Suprapubic skin (tissue), 4 donors: ENCODE measurements around the gene PDGFB. TPM values are rescaled to one million over a fixed set of nuclear protein-coding genes. Genes with fewer than 3 reads are reported as not detected.

Source experiments
- DNase-seq, 2 donors: peaks; one replicate each; pipeline ENCODE4 v3.0.0-alpha.2; 2019; ENCODE audit warnings: low spot score in 2 of 2
- H3K27ac ChIP-seq: fragments of 200-600 bp; sonication (generic); one replicate; pipeline ENCODE4 v1.5.1; 2019
- H3K27me3 ChIP-seq: fragments of 200-600 bp; sonication (generic); one replicate; pipeline ENCODE4 v1.5.1; 2019
- H3K36me3 ChIP-seq: fragments of 200-600 bp; sonication (generic); one replicate; pipeline ENCODE4 v1.5.1; 2019
- H3K4me1 ChIP-seq: fragments of 200-600 bp; sonication (generic); one replicate; pipeline ENCODE4 v1.5.1; 2019
- H3K4me3 ChIP-seq: fragments of 200-600 bp; sonication (generic); one replicate; pipeline ENCODE4 v1.5.1; 2019; ENCODE audit warnings: mild to moderate bottlenecking
- H3K9me3 ChIP-seq: fragments of 200-600 bp; sonication (generic); one replicate; pipeline ENCODE4 v1.5.1; 2019
- CTCF ChIP-seq, 2 donors: fragments of 200-600 bp in 1 of 2; fragments of 450-650 bp in 1 of 2; sonication (generic) in 1 of 2; IDR thresholded peaks; one replicate each; pipeline ENCODE4 v1.5.1; 2016 to 2019; ENCODE audit warnings: antibody characterized with exemption in 2 of 2, mild to moderate bottlenecking in 1 of 2, moderate library complexity in 1 of 2
- EP300 ChIP-seq: sonication (generic); formaldehyde crosslinking; IDR thresholded peaks from one replicate; pipeline ENCODE4 v1.6.1; 2017; ENCODE audit warnings: antibody characterized with exemption
- POLR2A ChIP-seq, 2 donors: fragments of 450-650 bp; IDR thresholded peaks; one replicate each; pipeline ENCODE4 v1.6.1; 2017; ENCODE audit warnings: antibody characterized with exemption in 2 of 2, mild to moderate bottlenecking in 2 of 2, moderate library complexity in 2 of 2
- POLR2AphosphoS5 ChIP-seq, 3 donors: sonication (generic); formaldehyde crosslinking; IDR thresholded peaks; one replicate each; pipeline ENCODE4 v1.6.1; 2017; ENCODE audit warnings: antibody characterized with exemption in 3 of 3
- WGBS: methylation state at CpG from one replicate; pipeline ENCODE4 v1.1.5; 2018; 5-methylcytosine and 5-hydroxymethylcytosine counted together
- total RNA-seq, 4 donors: library from RNA; depleted of rRNA; stranded (reverse); fragments of >200 nt; gene quantifications; one replicate each; pipeline ENCODE4 v1.1.0, GENCODE V29; 2016

The PDGFB gene
- total RNA-seq, 4 donors from 2014 or later = 10.5 to 20.6 (median 12.0) TPM

GRCh38 chr22:39212721-39213376 lies 31.9 kb downstream of the PDGFB start:
- Histone ChIP-seq H3K9me3 (no peaks in the 10 kb centered on the region), H3K27me3 (no peaks in the 10 kb centered on the region), H3K36me3 (no peaks in the 10 kb centered on the region), H3K4me1 (peaks cover 9% of the 10 kb centered on the region), H3K27ac (no peak overlapping the region), H3K4me3 (no peak overlapping the region)
- no peak for TF ChIP-seq EP300
- TF ChIP-seq POLR2A (IDR thresholded peaks at IDR 0.05) = no peak
- no peak for TF ChIP-seq CTCF (IDR thresholded peaks at IDR 0.05)
- TF ChIP-seq POLR2AphosphoS5 (IDR thresholded peaks at IDR 0.05) = no peak
- WGBS = 61% methylated on average over 12 of the region's 12 CpGs
- DNase-seq = peak; percentile 43 to 71

- Histone ChIP-seq H3K4me1 (peaks cover 23% of the 10 kb centered on the region), H3K4me3 (no peak overlapping the region), H3K27me3 (no peaks in the 10 kb centered on the region), H3K36me3 (no peaks in the 10 kb centered on the region), H3K27ac (no peak overlapping the region), H3K9me3 (no peaks in the 10 kb centered on the region)
- WGBS = 81% methylated on average over 9 of the region's 9 CpGs
- peak; percentile 43 to 44 for DNase-seq
- no peak for TF ChIP-seq POLR2AphosphoS5 (IDR thresholded peaks at IDR 0.05)
- no peak for TF ChIP-seq POLR2A (IDR thresholded peaks at IDR 0.05)
- TF ChIP-seq EP300 = no peak
- no peak for TF ChIP-seq CTCF (IDR thresholded peaks at IDR 0.05)
These were observed 35.0 kb downstream of the PDGFB start for GRCh38 chr22:39209756-39210155.

GRCh38 chr22:39208013-39208680 lies 36.6 kb downstream of the PDGFB start:
- Histone ChIP-seq H3K4me3 (no peak overlapping the region), H3K27ac (no peak overlapping the region), H3K27me3 (no peaks in the 10 kb centered on the region), H3K9me3 (no peaks in the 10 kb centered on the region), H3K36me3 (no peaks in the 10 kb centered on the region), H3K4me1 (peaks cover 19% of the 10 kb centered on the region)
- no peak for TF ChIP-seq POLR2AphosphoS5 (IDR thresholded peaks at IDR 0.05)
- peak; percentile 43 to 57 for DNase-seq
- WGBS = 85% methylated on average over 8 of the region's 11 CpGs

- 36% methylated on average over 12 of the region's 15 CpGs for WGBS
- TF ChIP-seq POLR2A (IDR thresholded peaks at IDR 0.05) (no peak), CTCF (IDR thresholded peaks at IDR 0.05) (no peak), EP300 (no peak)
- peaks cover 19% of the 10 kb centered on the region for H3K4me1 ChIP-seq
- DNase-seq = peak; percentile 60 to 77
- H3K27me3 ChIP-seq = no peaks in the 10 kb centered on the region
- H3K4me3 ChIP-seq = no peak overlapping the region
- no peaks in the 10 kb centered on the region for H3K9me3 ChIP-seq
- no peaks in the 10 kb centered on the region for H3K36me3 ChIP-seq
- H3K27ac ChIP-seq = no peak overlapping the region
These were observed 37.4 kb downstream of the PDGFB start for GRCh38 chr22:39207141-39208012.

- Histone ChIP-seq H3K27ac (no peak overlapping the region), H3K36me3 (no peaks in the 10 kb centered on the region), H3K4me3 (no peak overlapping the region), H3K4me1 (peaks cover 19% of the 10 kb centered on the region), H3K27me3 (no peaks in the 10 kb centered on the region), H3K9me3 (no peaks in the 10 kb centered on the region)
- TF ChIP-seq POLR2A (IDR thresholded peaks at IDR 0.05) (no peak), POLR2AphosphoS5 (IDR thresholded peaks at IDR 0.05) (no peak), EP300 (no peak), CTCF (IDR thresholded peaks at IDR 0.05) (no peak)
- WGBS = 85% methylated on average over 7 of the region's 7 CpGs
- peak; percentile 57 to 69 for DNase-seq
These were observed 38.3 kb downstream of the PDGFB start for GRCh38 chr22:39206491-39206890.
